EH (cell line): ENCODE measurements around the gene EEF2K.
"Not testable (repeated sequence)": the region's sequence is repeated elsewhere in the genome, so short reads cannot be mapped to it uniquely, and the experiment has no call there.

Source experiments
- DNase-seq: peaks from one replicate; pipeline ENCODE4 v3.0.0-alpha.2; 2015; ENCODE audit warnings: low read depth

The EEF2K gene

DNA sequence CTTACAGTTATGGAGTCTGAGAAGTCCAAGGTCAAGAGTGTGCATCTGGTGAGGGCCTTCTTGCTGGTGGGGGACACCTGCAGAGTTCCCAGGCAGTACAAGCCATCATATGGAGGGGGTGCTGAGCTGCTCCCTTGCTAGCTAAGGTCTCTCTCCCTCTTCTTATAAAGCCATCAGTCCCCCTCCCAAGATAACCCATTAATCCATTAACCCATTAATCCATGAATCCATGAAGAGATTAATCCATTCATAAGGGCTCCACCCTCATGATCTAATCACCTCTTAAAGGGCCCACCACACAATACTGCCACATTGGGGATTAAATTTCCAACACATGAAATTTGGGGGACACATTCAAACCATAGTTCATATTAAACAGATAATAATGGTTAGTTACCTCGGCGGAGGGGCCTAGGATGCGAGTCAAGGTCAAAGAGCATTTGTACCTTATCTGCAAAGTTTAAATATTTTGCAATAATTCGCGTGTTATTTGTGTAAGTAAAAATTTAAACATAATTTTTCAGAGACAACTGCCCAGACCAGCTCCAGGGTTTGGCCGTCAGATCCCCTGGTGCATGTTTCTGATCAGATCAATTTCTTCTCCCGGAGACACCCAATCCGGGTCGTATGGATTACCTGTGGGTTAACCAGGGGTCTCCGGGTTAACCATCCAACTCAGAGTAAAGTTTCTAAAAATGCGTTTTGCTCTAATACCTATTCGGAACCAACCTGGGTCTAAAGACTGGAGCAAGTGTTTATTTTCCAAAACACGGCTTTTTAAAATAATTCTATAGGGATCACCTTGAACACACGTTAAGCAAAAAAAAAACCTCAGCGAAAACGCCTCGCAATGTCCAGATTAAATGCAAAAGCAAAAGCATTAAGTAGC, 90.4 kb downstream of the EEF2K start:
- no peak for DNase-seq

DNA sequence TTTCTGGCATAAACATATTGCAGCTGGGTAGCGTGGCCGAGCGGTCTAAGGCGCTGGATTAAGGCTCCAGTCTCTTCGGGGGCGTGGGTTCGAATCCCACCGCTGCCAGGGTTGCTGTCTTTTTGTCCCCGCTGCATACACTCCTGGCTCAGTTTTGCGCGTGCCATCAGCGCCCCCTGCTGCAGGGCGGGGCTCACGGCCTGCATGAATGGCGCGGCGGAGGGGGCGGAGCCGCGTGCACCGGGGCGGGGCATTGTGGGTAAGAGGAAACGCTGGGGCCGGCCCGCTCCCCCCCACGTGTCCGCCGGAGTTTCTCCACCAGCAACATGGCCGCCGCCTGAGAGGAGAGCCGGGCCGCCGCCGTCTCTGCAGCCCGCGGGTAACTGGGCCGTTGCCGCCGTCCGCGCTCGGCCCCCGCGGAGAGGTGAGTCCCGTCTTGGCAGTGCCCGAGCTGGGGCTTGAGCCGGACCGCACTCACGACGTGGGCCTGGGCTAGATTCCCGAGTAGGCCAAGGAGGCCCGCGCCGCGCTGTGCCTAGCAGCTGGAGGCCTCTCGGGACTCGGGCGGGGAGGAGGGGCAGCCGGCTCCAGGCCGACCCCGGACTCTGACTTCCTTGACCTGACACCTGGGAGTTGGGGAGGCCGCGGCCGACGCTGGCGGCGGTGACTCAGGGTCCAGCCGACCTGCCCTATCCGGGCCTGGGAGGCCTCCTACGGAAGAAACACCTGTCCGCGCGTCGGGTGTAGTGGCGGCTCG, 91.2 kb downstream of the EEF2K start, which contains the start of gene POLR3E:
POLR3E (plus strand) TSS at position 296 of the 757 bp plus-strand sequence. CDS start 5,560 bp downstream, outside the sequence.
- peak; percentile 97 for DNase-seq

DNA sequence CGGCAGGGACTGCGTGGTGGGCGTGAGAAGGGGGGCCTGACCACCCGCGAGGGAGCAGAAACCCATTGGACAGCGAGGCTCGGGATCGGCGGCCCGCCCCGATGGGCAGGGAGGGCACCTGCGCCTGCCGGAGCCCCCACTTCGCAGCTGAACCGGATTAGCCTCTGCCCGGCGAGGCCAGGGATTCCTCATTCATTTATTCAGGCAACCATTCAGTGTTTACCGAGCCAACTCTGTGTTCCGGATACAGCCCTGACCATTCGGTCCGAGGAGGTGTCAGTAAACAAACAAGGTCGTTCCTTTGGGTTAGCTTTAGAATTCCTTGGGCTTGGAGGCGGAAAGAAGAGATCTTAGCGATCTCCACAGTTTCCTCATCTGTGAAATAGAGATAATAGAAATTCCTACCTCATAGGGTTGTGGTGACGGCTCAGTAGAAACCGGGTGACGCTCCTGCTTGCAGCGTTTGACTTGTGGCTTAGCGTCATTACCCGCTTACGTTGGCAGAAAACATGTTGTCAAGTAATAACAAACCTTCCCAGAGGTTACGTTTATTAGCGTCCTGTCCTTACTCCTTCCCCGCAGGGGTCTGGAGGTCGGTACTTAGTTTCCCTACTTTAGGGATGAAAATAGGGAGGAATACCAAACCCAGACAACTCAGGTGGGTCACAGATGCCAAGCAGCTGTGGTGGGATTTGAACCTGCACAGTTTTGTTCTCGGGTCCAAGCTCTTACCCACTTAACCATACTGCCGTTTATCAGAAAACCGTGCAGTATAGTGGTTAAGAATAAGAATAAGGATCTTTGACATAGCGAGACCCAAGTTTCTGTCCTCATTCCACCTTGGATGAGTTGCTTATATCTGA, 92.0 kb downstream of the EEF2K start:
- peak; percentile 96 for DNase-seq

DNA sequence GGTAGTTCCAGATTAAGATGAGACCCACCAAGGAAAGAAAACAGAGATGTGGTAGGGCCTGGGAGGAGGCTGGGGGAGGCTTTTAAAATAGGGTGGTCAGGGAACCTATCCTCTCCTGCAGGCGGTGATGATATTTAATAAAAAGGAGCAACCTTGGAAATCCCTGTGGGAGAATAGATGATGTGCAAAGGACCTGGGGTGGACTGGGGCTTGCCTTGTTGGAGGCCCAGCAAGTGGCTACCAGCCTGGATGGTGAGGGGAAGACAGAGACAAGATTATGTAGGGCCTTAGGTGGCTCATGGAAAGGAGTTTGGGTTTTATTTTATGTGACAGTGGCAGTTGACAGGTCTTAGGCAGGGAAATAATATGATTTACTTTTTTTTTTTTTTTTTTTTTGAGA, 93.0 kb downstream of the EEF2K start:
- DNase-seq = no peak

DNA sequence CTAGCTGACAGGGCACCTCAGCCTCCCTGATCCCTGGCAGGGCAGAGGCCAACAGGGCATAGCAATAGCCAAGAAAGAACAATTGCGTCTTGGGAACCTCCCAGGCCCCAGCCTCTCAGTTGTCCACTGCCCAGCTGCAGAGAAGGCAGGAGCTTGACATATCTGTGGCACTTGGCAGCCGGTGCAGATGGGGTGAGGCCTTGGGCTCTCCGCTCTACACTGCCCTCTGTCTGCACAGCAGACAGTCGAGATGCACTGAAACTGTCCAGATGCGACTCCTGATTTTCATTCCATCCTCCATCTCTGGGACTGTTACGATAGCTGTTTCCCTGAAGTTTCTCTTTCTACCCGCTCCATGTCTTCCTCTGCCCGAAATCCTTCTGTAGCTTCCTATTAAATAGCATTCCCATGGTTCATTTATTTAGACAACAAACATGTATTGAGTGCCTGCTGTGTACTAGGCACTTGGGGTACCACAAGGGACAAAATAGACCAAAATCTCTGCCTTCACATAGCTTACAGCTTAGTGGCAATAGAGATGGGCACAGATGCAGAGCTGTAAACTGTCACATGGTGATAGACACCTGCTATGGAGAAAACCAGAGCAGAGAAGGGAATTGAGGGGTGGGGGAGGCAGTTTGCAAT, 94.5 kb downstream of the EEF2K start:
- peak; percentile 68 for DNase-seq

DNA sequence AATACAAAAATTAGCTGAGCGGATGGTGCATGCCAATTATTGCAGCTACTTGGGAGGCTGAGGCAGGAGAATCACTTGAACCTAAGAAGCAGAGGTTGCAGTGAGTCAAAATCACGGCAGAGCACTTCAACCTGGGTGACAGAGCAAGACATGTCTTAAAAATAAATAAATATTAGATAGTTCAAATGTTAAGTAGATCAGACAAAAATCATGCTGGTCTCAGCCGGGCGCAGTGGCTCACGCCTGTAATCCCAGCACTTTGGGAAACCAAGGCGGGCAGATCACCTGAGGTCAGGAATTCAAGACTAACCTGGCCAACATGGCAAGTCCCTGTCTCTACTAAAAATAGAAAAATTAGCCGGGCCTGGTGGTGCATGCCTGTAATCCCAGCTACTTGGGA, 95.3 kb downstream of the EEF2K start:
- not testable (repeated sequence) for DNase-seq

DNA sequence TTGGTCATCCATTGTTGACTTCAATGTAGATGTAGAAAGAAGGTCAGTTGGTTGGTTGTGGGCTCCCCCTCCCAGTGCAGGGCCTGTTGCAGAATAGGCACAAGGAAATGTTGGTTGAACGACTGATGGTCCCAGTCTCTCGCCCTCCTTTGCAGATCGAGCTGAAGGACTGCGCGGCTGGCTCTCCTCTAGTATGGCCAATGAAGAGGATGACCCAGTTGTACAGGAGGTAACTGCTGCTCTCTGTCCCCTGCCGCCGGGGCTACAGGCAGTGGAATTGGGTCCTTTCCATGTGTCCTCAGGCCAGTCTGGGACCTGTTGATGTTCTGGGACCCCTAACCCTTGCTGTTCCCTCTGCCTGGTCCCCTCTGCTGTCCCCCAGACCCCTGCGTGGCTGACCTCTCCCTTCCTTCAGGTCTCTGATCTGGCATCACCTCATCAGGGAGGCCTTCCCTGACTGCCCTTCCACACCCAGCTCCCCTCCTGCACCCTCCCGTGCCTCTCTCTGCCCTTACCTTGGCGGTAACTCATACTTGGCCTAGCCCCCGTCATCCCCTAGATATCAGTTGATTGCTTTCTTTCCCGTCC, 96.8 kb downstream of the EEF2K start:
- DNase-seq = no peak

DNA sequence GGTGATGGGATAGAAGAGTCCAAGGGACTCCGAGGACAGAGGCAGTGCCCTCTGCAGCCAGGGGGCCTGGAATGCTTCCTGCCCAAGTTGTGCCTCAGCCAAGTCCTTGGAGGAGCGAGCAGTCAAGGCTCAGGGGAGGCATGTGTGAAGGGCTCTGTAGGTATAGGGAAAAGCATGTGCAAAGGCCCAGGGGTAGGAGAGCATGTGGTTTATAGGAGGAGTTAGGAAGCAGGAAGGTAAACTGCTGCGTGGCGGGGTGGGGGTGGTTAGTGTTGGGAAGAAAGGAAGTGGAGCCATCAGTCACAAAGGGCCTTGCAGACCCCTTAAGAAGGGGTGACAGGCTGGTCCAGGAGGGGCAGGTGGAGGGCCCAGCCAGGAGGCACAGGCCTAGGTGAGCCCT, 98.3 kb downstream of the EEF2K start:
- no peak for DNase-seq

DNA sequence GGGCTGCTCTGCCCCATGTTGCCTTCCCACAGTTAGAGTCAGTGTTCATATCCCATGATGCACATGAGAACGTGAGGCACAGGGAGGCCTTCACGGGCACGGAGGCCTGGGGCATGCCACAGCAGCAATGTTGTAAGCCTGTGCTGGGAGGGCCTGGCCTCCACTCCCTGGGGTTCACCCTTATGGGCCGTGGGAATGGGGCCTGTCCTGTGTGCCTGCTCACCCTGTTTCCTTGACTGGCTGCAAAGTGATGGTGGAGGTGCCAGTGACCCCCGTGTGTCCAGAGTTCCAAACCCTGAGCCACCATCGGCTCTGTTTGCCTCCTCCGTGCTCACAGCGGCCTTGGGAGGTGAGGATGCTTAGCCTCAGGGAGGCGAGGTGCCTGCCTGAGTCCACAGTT, 100.7 kb downstream of the EEF2K start:
- DNase-seq = no peak

DNA sequence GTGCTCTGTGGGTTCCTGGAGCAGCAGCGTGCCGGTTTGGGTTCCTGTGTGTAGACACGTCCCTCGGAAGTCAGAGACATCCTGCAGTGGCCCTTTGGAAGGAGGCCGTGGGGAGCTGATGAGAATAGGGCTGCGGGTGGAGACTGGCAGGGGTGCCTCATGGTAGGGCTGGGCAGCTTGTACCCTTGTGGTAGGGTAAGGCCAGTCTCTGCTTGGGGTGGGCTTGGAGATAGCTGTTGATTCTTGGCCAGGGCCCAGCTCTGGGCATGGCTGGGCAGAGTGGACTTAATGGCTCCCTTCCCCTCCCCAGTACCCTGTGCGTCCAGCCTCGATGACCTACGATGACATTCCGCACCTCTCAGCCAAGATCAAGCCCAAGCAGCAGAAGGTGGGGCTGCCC, 101.8 kb downstream of the EEF2K start:
- no peak for DNase-seq

DNA sequence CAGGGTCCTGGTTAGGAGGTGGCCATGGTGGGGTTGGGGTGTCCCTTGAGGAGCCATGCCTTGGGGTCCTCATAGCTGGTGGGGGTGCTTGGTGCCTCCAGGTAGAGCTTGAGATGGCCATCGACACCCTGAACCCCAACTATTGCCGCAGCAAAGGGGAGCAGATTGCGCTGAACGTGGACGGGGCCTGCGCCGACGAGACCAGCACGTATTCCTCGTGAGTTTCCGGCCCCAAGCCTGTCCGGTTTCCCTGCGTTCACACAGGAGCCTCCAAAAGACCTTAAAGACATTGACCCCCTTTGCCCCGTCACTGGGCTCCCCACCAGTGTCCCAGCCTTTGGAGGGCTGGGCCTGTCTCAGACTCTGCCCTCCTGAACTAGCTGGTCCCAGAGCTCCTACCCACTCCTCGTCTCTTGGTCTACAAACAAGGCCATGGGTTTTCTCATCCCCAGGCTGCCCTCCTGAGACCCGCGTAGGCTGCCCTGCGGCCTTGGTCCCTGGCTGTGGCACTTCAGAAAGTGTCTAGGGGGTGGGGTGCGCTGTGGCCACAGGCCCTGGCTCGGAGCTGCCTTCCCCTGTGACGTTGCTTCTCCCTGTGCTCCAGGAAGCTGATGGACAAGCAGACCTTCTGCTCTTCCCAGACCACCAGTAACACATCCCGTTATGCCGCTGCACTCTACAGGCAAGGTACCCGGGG, 102.9 kb downstream of the EEF2K start:
- DNase-seq = no peak

DNA sequence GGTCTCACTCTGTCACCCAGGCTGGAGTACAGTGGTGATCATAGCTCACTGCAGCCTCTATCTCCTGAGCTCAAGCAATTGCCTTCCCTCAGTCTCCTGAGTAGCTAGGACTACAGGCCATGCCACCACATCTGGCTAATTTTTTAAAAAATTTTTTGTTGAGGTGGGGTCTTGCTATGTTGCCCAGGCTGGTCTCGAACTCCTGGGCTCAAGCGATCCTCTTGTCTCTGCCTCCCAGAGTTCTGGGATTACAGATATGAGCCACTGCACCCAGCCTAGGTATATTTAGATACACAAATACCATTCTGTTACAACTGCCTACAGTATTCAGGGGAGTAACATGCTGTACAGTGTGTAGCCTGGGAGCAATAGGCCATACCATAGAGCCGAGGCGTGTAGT, 105.4 kb downstream of the EEF2K start:
- no peak for DNase-seq

DNA sequence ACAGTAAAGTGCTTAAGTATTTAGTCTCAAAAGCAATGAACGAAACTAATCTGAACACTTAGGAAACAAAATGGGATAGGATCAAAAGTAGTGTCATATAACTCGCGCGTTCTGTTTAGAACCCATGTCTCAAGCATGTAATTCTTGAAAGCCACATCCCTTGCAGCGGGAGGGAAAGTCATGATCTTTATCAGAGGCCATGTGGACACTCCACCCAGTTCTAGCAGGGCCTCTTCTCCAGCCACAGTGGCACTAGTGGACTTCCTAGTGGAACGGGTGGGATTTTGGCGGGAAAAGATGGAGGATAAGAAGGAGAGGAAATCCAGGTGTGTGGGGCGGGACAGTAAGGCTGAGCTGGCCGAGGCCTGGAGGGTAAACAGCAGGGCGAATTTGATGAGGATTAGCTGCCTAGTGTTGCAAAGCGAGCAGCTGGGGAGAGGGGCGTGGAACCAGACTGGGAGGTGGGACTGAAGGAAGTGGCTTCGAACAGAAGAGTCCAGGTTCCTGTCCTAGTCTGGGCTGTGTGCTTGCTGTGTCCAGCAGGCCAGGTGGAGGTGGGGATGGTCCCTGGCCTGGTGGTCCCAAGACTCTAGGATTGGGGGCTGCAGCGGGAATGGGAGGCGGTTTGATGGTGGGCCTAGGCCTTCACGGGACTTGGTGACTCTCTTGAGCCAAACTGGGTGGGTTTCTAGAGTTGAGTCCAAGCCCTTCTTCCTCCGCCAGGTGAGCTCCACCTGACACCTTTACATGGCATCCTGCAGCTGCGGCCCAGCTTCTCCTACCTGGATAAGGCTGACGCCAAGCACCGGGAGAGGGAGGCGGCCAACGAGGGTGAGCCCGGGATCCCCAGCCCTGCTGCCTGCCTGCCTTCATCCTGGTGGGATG, 107.1 kb downstream of the EEF2K start:
- no peak for DNase-seq

DNA sequence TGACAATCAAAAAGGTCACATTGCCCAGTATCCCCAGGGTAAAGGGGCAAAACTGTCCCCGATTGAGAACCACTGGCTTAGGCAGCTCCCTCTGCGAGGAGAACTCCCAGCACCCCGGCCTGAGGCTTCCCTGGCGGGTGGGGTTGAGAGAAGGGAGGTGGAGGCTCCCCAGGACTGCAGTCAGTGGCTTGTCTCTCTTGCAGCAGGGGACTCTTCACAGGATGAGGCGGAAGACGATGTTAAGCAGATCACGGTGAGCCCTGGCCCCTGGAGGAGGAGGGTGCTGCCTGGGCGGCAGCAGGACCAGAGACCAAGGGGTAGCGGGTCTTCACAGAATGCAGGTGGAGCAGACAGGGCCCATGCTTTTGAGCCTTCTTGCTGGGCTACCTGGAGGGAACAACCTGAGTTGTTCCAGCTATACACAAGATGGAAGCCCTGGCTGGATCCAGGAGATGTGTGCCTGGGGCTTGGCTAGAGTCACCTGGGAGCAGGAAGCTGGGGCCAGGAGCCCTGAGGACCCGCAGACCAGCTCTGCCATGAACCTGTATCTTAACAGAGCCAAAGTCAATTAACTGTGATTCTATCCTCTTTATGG, 107.9 kb downstream of the EEF2K start:
- no peak for DNase-seq

DNA sequence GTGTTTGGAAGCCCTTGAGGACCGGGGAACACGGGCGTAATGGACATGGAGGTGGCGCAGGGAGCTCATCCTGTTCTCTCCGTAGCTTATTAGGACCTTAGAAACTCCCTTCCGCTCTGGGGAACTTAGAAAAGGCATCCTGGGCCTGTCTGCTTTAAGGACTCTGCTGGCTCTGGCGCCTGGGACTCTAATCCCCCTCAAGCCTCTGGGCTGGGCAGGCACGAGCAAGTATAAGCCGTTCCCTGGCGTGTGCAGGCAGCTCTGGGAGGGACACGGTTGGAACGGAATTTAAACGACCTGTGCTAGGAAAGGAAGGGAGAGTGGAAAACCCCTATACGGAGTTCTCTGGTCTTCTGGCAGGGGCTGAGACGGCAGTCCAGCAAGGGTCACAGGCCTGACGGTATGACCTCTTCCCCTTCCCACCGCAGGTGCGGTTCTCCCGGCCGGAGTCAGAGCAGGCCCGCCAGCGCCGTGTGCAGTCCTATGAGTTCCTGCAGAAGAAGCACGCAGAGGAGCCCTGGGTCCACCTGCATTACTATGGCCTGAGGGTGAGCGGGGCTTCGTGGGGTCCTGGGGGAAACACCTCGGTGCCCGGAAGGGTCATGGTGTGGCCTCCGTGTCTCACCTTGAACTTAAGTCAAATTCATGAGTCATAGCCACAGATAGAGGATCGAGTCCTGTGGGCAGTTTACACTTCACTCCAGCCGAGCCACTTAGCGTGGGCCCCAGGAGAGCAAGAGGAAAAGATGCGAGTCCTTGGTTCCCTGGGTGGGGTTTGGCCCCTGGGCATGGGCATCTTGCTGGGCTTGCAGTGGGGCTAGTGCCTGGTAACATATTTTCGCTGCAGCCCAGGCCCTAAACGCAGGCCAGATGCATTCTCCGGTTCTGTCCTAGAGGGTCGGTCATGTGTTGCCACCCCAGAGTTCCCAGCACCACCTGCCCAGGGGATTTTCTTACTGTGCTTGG, 108.9 kb downstream of the EEF2K start:
- DNase-seq = no peak

DNA sequence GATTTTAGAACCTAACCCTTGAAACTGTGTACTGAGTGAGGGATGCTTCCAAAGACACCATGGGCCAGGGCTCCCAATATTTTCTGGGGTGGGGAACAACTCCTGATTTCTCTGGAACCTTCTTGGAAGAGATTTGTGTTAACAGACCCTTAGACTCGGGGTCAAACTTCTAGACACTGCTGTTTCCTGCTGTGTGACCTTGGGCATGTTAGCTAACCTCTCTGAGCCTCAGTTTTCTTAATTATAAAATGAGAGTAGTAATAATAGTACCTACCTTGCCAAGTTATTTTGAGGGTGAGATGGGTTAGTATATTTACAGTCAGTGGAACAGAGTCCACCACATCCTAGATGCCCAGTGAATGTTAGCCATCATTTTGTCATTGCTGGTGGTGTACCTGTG, 109.9 kb downstream of the EEF2K start:
- DNase-seq = no peak

DNA sequence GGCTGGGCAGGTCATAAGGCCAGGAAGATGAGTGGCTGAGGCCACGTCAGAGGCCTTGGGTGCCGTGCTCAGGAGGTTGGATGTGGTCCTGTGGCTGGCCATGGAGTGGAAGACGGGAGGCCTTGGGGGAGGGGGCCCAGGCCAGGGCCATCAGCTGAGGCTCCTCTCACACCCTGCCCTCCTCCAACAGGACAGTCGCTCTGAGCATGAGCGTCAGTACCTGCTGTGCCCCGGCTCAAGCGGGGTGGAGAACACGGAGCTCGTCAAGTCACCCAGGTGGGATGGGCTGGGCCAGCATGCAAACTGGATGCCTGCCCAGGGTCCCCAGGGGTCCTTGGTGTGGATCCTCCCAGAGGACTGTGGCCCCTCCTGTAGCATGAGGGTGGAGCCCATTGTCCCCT, 110.3 kb downstream of the EEF2K start:
- DNase-seq = no peak

DNA sequence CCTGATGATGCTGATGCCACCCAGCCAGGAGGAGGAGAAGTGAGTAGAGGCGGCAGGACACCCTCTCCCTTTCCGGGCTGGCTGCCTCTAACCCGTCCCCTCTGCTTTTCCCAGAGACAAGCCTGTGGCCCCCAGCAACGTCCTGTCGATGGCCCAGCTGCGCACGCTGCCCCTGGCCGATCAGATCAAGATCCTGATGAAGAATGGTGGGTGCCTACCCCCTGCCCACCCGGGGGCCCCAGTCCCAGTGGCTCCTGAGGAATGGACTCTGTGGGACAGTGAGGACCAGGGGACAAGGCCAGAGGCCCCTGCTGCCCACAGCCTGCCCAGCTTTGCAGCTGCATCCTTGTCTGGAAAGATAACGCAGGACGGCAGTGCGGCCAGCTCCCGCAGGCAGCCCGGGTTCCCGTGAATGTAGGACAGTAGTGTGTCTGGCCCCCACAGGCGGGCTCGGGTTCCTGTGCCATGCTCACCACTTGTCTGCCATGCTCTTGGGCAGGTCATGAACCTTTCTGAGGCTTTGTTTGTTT, 111.0 kb downstream of the EEF2K start:
- no peak for DNase-seq
